PFSK-1 (cell line): ENCODE measurements around the gene CAMK2N1.

Source experiments
- FOXP2 ChIP-seq: optimal IDR thresholded peaks from 2 replicates; pipeline ENCODE3; 2011; ENCODE audit warnings: borderline replicate concordance, control low read depth, inconsistent platforms; ENCODE audit not compliant: insufficient read depth; ENCODE audit errors: extremely low read length, extremely low read depth
- POLR2AphosphoS5 ChIP-seq: IDR thresholded peaks from 2 replicates; pipeline ENCODE4 v1.6.1; 2012; ENCODE audit warnings: low read depth, mild to moderate bottlenecking, control low read depth, low read length, moderate library complexity
- REST ChIP-seq, 2 experiments: IDR thresholded peaks; 2 replicates each; pipeline versions ENCODE4 v1.6.1 to v1.8.0; 2011 to 2012; ENCODE audit warnings: low read depth in 2 of 2, low read length in 2 of 2, control low read depth in 1 of 2, inconsistent platforms in 1 of 2, mild to moderate bottlenecking in 1 of 2, moderate library complexity in 1 of 2; ENCODE audit not compliant: insufficient read depth in 1 of 2
- SIN3A ChIP-seq: IDR thresholded peaks from 2 replicates; pipeline ENCODE4 v1.6.1; 2012; ENCODE audit warnings: mild to moderate bottlenecking, low read length, moderate library complexity, borderline replicate concordance; ENCODE audit not compliant: insufficient read depth
- TAF1 ChIP-seq: IDR thresholded peaks from 2 replicates; pipeline ENCODE4 v1.6.1; 2012; ENCODE audit warnings: low read length, control low read depth, borderline replicate concordance; ENCODE audit not compliant: insufficient read depth

Gene CAMK2N1

GRCh38 chr1:20484519-20485462 lies 1.2 kb downstream of the CAMK2N1 start:
- TF ChIP-seq REST (IDR thresholded peaks at IDR 0.05; ENCODE audit: insufficient read depth in 1 of 2, low read depth in 2 of 2, low read length in 2 of 2) (no peak), FOXP2 (no peak), TAF1 (no peak), SIN3A (no peak), POLR2AphosphoS5 (no peak)

- no peak for TF ChIP-seq TAF1
- TF ChIP-seq POLR2AphosphoS5 = no peak
- TF ChIP-seq SIN3A = no peak
- no peak for TF ChIP-seq REST (IDR thresholded peaks at IDR 0.05; ENCODE audit: insufficient read depth in 1 of 2, low read depth in 2 of 2, low read length in 2 of 2)
- no peak for TF ChIP-seq FOXP2
These were observed 2.0 kb downstream of the CAMK2N1 start for GRCh38 chr1:20483833-20484518.

- TF ChIP-seq POLR2AphosphoS5 (no peak), SIN3A (no peak), TAF1 (no peak), REST (IDR thresholded peaks at IDR 0.05; ENCODE audit: insufficient read depth in 1 of 2, low read depth in 2 of 2, low read length in 2 of 2) (no peak), FOXP2 (no peak)
These were observed 2.7 kb downstream of the CAMK2N1 start for GRCh38 chr1:20483098-20483832.

- TF ChIP-seq SIN3A (no peak), REST (IDR thresholded peaks at IDR 0.05; ENCODE audit: insufficient read depth in 1 of 2, low read depth in 2 of 2, low read length in 2 of 2) (no peak), FOXP2 (no peak), POLR2AphosphoS5 (no peak), TAF1 (no peak)
These were observed 4.1 kb downstream of the CAMK2N1 start for GRCh38 chr1:20481643-20482498.
